ENCODE measurements around the gene DGUOK.

- TF ChIP-seq YY1 (IDR thresholded peaks at IDR 0.05; ENCODE audit: insufficient read depth, insufficient read length) (no peak), SUZ12 (IDR thresholded peaks at IDR 0.05; ENCODE audit: extremely low read depth, insufficient read depth, insufficient read length) (no peak), ZNF274 (IDR thresholded peaks at IDR 0.05; ENCODE audit: low read depth, low read length) (no peak)
These were observed 75.3 kb downstream of the DGUOK start for GRCh38 chr2:74001781-74002504.

Measured in NT2/D1 (cell line).